ENCODE measurements around the gene C3orf18. TPM values are rescaled to one million over a fixed set of nuclear protein-coding genes. Genes with fewer than 3 reads are reported as not detected.

C3orf18 gene
- total RNA-seq, 1 donor from 2014 or later = 3.9 TPM

DNA sequence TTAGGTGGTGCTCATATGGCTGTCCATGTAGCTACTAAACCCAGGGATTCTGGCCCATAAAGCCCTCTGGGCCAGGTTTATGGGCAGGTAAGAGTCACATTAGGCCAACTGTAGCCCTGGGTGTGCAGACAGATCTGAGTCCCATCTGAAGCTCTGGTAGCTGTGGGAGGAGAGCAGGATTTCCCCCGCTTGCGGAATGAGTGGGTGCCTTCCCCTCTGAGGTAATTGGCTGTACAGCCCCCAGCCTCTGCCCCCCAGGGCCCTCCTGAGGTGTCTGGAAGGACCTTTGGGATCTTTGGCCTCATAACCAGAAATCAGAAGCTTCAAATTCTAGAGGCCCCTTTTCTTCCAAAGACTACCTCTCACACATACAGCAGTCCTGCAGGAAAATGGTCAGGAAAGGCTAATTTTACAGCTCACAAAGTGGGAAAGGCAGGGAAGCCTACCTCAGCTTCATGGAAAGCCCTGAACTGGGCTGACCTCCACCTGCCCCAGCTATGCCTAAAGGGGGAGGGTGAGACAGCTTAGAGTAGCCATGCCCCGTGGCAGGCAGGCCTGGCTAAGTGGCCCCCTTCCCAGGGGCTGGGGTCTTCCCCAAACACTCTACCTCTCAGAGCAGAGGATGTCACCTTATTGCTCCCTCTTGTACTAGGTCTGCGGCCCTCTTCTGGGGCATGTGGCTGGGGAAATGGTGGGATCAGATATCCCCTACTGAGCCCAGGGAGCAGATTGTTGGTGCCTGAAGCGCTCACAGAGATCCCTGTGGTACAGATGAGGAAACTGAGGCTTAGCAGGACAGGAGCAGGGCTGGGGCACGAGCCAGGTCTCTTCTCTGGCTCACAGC lies 18.6 kb upstream of the C3orf18 start:
- H3K4me3 Mint-ChIP-seq (ENCODE audit: unreplicated experiment) = no peak overlapping the region

DNA sequence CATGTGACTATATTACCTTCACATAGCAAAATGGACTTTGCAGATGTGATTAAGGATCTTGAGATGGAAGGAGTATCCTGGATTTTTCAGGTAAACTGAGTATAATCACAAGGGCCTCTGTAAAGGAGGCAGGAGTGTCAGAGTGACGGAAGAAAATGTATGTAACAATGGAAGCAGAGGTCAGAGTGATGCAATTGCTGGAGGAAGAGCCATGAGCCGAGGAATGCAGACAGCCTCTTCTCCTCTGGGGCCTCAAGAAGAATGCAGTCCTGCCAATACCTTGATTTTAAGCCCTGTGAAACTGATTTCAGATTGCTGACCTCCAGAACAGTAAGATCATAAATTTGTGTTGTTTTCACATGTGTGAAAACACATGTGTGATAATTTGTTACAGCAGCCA lies 16.8 kb upstream of the C3orf18 start:
- H3K4me1 Mint-ChIP-seq (ENCODE audit: unreplicated experiment) = no peaks in the 10 kb centered on the region
- no peak for DNase-seq (ENCODE audit: extremely low spot score, unreplicated experiment)
- TF ChIP-seq, protein P1, sequence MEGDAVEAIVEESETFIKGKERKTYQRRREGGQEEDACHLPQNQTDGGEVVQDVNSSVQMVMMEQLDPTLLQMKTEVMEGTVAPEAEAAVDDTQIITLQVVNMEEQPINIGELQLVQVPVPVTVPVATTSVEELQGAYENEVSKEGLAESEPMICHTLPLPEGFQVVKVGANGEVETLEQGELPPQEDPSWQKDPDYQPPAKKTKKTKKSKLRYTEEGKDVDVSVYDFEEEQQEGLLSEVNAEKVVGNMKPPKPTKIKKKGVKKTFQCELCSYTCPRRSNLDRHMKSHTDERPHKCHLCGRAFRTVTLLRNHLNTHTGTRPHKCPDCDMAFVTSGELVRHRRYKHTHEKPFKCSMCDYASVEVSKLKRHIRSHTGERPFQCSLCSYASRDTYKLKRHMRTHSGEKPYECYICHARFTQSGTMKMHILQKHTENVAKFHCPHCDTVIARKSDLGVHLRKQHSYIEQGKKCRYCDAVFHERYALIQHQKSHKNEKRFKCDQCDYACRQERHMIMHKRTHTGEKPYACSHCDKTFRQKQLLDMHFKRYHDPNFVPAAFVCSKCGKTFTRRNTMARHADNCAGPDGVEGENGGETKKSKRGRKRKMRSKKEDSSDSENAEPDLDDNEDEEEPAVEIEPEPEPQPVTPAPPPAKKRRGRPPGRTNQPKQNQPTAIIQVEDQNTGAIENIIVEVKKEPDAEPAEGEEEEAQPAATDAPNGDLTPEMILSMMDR (IDR thresholded peaks at IDR 0.05) = no peak
- peaks cover 3% of the 10 kb centered on the region for H3K36me3 Mint-ChIP-seq (ENCODE audit: unreplicated experiment)
- H3K27me3 Mint-ChIP-seq (ENCODE audit: unreplicated experiment) = no peaks in the 10 kb centered on the region
- no peaks in the 10 kb centered on the region for H3K9me3 Mint-ChIP-seq (ENCODE audit: unreplicated experiment)
- H3K4me3 Mint-ChIP-seq (ENCODE audit: unreplicated experiment) = no peak overlapping the region
- no peak overlapping the region for H3K27ac Mint-ChIP-seq (ENCODE audit: unreplicated experiment)

More for the DNA sequence above, 18.6 kb upstream of the C3orf18 start:
- Mint-ChIP-seq H3K9me3 (ENCODE audit: unreplicated experiment) (no peaks in the 10 kb centered on the region), H3K27ac (ENCODE audit: unreplicated experiment) (no peak overlapping the region), H3K4me1 (ENCODE audit: unreplicated experiment) (peaks cover 6% of the 10 kb centered on the region), H3K36me3 (ENCODE audit: unreplicated experiment) (no peaks in the 10 kb centered on the region), H3K27me3 (ENCODE audit: unreplicated experiment) (no peaks in the 10 kb centered on the region)
- TF ChIP-seq, protein P1 (IDR thresholded peaks at IDR 0.05) = no peak
- DNase-seq (ENCODE audit: extremely low spot score, unreplicated experiment) = no peak

DNA sequence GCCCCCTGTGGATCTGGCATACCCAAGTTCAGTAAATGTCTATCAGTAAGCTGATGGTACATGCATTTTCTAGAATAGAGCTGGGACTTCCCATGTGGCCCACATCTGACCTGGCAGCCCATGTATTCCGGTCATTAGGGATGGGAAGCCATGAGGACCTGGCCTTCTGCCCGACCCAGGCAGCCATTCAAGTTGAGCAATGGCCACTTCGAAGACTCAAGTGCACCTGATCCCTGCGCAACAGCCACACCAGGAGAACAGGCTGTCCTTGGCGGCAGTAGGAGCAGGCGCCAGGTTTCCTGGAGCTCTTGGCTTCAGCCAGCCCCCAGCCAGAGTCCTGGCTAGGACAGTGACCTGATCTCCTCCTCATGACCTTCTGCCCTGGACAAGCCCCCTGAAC lies 16.4 kb upstream of the C3orf18 start:
- TF ChIP-seq, protein P1 (IDR thresholded peaks at IDR 0.05) = no peak
- Mint-ChIP-seq H3K9me3 (ENCODE audit: unreplicated experiment) (no peaks in the 10 kb centered on the region), H3K36me3 (ENCODE audit: unreplicated experiment) (peaks cover 3% of the 10 kb centered on the region), H3K4me1 (ENCODE audit: unreplicated experiment) (no peaks in the 10 kb centered on the region), H3K27ac (ENCODE audit: unreplicated experiment) (no peak overlapping the region), H3K27me3 (ENCODE audit: unreplicated experiment) (no peaks in the 10 kb centered on the region), H3K4me3 (ENCODE audit: unreplicated experiment) (no peak overlapping the region)
- DNase-seq (ENCODE audit: extremely low spot score, unreplicated experiment) = no peak

DNA sequence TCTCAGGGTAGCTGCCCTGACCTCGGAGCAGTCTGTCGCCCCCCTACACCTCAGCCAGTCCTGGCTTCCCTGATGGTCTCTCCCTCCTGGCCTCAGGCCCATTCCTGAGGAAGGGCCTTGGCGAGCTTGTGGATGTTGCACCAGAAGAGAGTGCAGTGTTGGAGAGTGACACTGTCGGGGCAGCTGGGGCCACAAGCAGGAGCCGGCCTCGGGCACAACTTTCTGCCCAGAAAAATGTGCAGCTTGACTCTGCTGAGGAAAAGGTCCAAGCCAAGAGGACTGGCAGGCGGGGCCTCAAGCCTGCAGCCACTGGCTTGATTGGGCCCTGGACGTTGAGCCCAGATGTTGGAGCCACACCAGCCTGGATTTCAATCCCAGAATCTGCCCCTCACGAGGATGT lies 14.5 kb upstream of the C3orf18 start:
- H3K4me1 Mint-ChIP-seq (ENCODE audit: unreplicated experiment) = no peaks in the 10 kb centered on the region
- H3K4me3 Mint-ChIP-seq (ENCODE audit: unreplicated experiment) = no peak overlapping the region
- no peaks in the 10 kb centered on the region for H3K27me3 Mint-ChIP-seq (ENCODE audit: unreplicated experiment)
- DNase-seq (ENCODE audit: extremely low spot score, unreplicated experiment) = no peak
- no peaks in the 10 kb centered on the region for H3K9me3 Mint-ChIP-seq (ENCODE audit: unreplicated experiment)
- H3K36me3 Mint-ChIP-seq (ENCODE audit: unreplicated experiment) = peaks cover 3% of the 10 kb centered on the region
- no peak overlapping the region for H3K27ac Mint-ChIP-seq (ENCODE audit: unreplicated experiment)
- TF ChIP-seq, protein P1 (IDR thresholded peaks at IDR 0.05) = no peak

DNA sequence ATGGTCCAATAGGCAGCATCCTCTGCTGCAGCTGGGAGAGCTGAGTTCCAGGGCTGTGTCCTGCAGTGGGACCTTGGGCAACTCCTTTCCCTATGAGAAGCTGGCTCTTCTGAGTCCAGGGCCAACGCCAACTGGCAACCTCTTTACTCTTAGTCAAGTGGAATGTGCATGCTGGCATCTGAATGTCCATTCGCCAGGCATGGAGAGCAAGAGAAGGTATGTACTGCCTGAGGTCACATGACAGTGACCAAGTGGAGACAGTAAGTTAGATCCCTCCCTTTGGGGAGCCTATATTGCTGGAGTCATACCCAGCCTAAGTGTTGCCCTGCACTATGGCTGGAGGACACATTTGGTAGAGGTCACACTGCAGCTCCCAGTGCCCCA lies 13.9 kb upstream of the C3orf18 start:
- Mint-ChIP-seq H3K36me3 (ENCODE audit: unreplicated experiment) (peaks cover 3% of the 10 kb centered on the region), H3K9me3 (ENCODE audit: unreplicated experiment) (no peaks in the 10 kb centered on the region), H3K4me1 (ENCODE audit: unreplicated experiment) (no peaks in the 10 kb centered on the region), H3K4me3 (ENCODE audit: unreplicated experiment) (no peak overlapping the region), H3K27me3 (ENCODE audit: unreplicated experiment) (no peaks in the 10 kb centered on the region), H3K27ac (ENCODE audit: unreplicated experiment) (no peak overlapping the region)
- DNase-seq (ENCODE audit: extremely low spot score, unreplicated experiment) = no peak
- TF ChIP-seq, protein P1 (IDR thresholded peaks at IDR 0.05) = no peak

Measured in osteocyte (in vitro differentiated cells).